ENCODE data around the gene DOK5. TPM values are rescaled to one million over a fixed set of nuclear protein-coding genes. Genes with fewer than 3 reads are reported as not detected.

DOK5 gene
- total and polyA plus RNA-seq, 2 of the 4 experiments (the other 2 are of a cell fraction): 2.8 to 3.9 TPM

- no TSS peak for BruUV-seq (replicated peaks)
- dilution Hi-C loops (cut with HindIII; ENCODE audit: low sequenced_read_pairs, unreplicated experiment) (no loop called here), intact Hi-C loops (cut with micrococcal nuclease) (no loop called here), in situ Hi-C loops (cut with MboI; ENCODE audit: low sequenced_read_pairs) (no loop called here)
- no peak overlapping the region for H2BK15ac ChIP-seq (ENCODE audit: low read depth, low read length)
- no peak overlapping the region for H3K23ac ChIP-seq (ENCODE audit: low read depth, low read length)
- no peak overlapping the region for H2BK5ac ChIP-seq (ENCODE audit: low read depth, low read length, poor library complexity, severe bottlenecking)
- H3K4me1 ChIP-seq (ENCODE audit: control insufficient read depth, insufficient read depth, low read length): no peaks in the 10 kb centered on the region
- no peaks in the 10 kb centered on the region for H4K20me1 ChIP-seq (ENCODE audit: insufficient read depth, low read length)
- 78% methylated on average over 1 of the region's 2 CpGs; no CpG with 5 or more reads in 1 of the 2 experiments for WGBS, 2 experiments (ENCODE audit: extremely low coverage in 2 of 2, insufficient read length in 1 of 2)
- no peak overlapping the region for H2AK5ac ChIP-seq (ENCODE audit: low read depth, low read length)
- H3K36me3 ChIP-seq (ENCODE audit: control insufficient read depth, insufficient read depth, low read length): no peaks in the 10 kb centered on the region
- no peak overlapping the region for H3K4me2 ChIP-seq (ENCODE audit: low read depth, low read length)
- no peaks in the 10 kb centered on the region for H3K9me1 ChIP-seq (ENCODE audit: insufficient read depth, low read length)
- no peak overlapping the region for H2AK9ac ChIP-seq (replicated peaks; ENCODE audit: low read depth, low read length, poor library complexity)
- ATAC-seq (ENCODE audit: low read depth) (no peak), DNase-seq (no peak)
- no peak overlapping the region for H3K4me3 ChIP-seq (ENCODE audit: insufficient read depth, low read depth, low read length)
- CTCF ChIA-PET: no interaction called here
- H2BK20ac ChIP-seq (ENCODE audit: low read depth, low read length): no peak overlapping the region
- no peaks in the 10 kb centered on the region for H3K27me3 ChIP-seq (ENCODE audit: control insufficient read depth, insufficient read depth, low read length)
- no peak for TF ChIP-seq RFX5 (IDR thresholded peaks at IDR 0.05; ENCODE audit: low read depth, low read length)
- TF ChIP-seq RAD21 (IDR thresholded peaks at IDR 0.05; ENCODE audit: low read length): no peak
- TF ChIP-seq FOS (IDR thresholded peaks at IDR 0.05; ENCODE audit: low read depth, low read length): no peak
- TF ChIP-seq USF2 (IDR thresholded peaks at IDR 0.05; ENCODE audit: low read depth, low read length): no peak
- TF ChIP-seq POLR2A (IDR thresholded peaks at IDR 0.05; ENCODE audit: low read depth, low read length): no peak
- no peak for TF ChIP-seq MAZ (IDR thresholded peaks at IDR 0.05; ENCODE audit: borderline replicate concordance, low read depth, low read length)
- no peak for TF ChIP-seq RCOR1 (IDR thresholded peaks at IDR 0.05; ENCODE audit: insufficient replicate concordance, low read length)
- no peak for TF ChIP-seq CEBPB (IDR thresholded peaks at IDR 0.05; ENCODE audit: low read depth, low read length)
- no peak overlapping the region for H2BK120ac ChIP-seq (ENCODE audit: low read depth, low read length)
- H3K9me3 ChIP-seq (ENCODE audit: control insufficient read depth, insufficient read depth, low read length): no peaks in the 10 kb centered on the region
- no peak overlapping the region for H3K18ac ChIP-seq (ENCODE audit: low read depth, low read length)
- no peak overlapping the region for H3K27ac ChIP-seq (ENCODE audit: insufficient read depth, low read length)
- no peak overlapping the region for H2AFZ ChIP-seq (replicated peaks; ENCODE audit: low read length, poor library complexity)
- no peak overlapping the region for H3K9ac ChIP-seq (ENCODE audit: low read depth, low read length)
- no peak overlapping the region for H4K91ac ChIP-seq (ENCODE audit: insufficient read depth, low read depth, low read length)
- POLR2A ChIA-PET (ENCODE audit: unreplicated experiment): no interaction called here
- H3K79me1 ChIP-seq (ENCODE audit: low read depth in 1 of 2, low read length in 2 of 2): no peaks in the 10 kb centered on the region
- H4K5ac ChIP-seq (ENCODE audit: low read depth, low read length): no peak overlapping the region
- H4K8ac ChIP-seq (ENCODE audit: low read depth in 2 of 2, low read length in 2 of 2): no peak overlapping the region
- H3K4ac ChIP-seq (ENCODE audit: low read depth, low read length): no peak overlapping the region
- H3K14ac ChIP-seq (replicated peaks; ENCODE audit: low read depth, low read length): no peak overlapping the region
- H3K56ac ChIP-seq (ENCODE audit: extremely low read depth, insufficient read depth, low read length): no peak overlapping the region
These were observed 13.0 kb downstream of the DOK5 start for GRCh38 chr20:54488442-54488841.
